Psoas muscle (tissue), 8 donors: ENCODE data around the gene SLC30A2. TPM values are rescaled to one million over a fixed set of nuclear protein-coding genes. Genes with fewer than 3 reads are reported as not detected.

ENCODE experiments used
- ATAC-seq, 4 donors: fragments of 200-7000 bp; cut with Tn5 transposase; one replicate each; pipeline ENCODE4 v1.9.1; 2020; ENCODE audit warnings: moderate library complexity in 3 of 4, mild to moderate bottlenecking in 2 of 4
- DNase-seq, 2 donors: peaks; one replicate each; pipeline ENCODE4 v3.0.0-alpha.2; 2020
- H3K27ac ChIP-seq: fragments of 200-600 bp; one replicate; pipeline ENCODE4 v1.8.0; 2022
- H3K27me3 ChIP-seq, 3 donors: fragments of 200-600 bp in 1 of 3; one replicate each; pipeline versions ENCODE4 v1.6.1 to v1.8.0; 2013 to 2022; ENCODE audit warnings: low read length in 2 of 3, mild to moderate bottlenecking in 2 of 3, moderate library complexity in 1 of 3; ENCODE audit not compliant: insufficient read depth in 3 of 3
- H3K36me3 ChIP-seq, 2 donors: fragments of 200-600 bp in 1 of 2; one replicate each; pipeline versions ENCODE4 v1.6.1 to v1.8.0; 2013 to 2022; ENCODE audit warnings: low read depth in 1 of 2, mild to moderate bottlenecking in 1 of 2, moderate library complexity in 1 of 2; ENCODE audit not compliant: insufficient read depth in 1 of 2
- H3K4me1 ChIP-seq: fragments of 200-600 bp; one replicate; pipeline ENCODE4 v1.8.0; 2022
- H3K4me3 ChIP-seq: fragments of 200-600 bp; one replicate; pipeline ENCODE4 v1.8.0; 2022; ENCODE audit warnings: mild to moderate bottlenecking
- H3K9me3 ChIP-seq: fragments of 200-600 bp; one replicate; pipeline ENCODE4 v1.8.0; 2022
- WGBS, 3 donors: extraction: QIAGEN DNeasy Blood & Tissue Kit; methylation state at CpG; one replicate each; pipeline versions ENCODE4 v1.1.6 to v1.1.7; 2013; 5-methylcytosine and 5-hydroxymethylcytosine counted together
- intact Hi-C, 2 donors: fragments of 100-400 bp; cut with DNase I; formaldehyde crosslinking; loops; one replicate each; pipeline versions ENCODE4 v1.11.0 to v1.14.2; 2022
- polyA plus RNA-seq, 3 donors: library from polyadenylated mRNA; stranded (reverse); fragments of 200-250 nt; gene quantifications; one replicate each; pipeline ENCODE4 v1.2.3, GENCODE V29; 2013
- total RNA-seq, 4 donors: library from RNA; stranded (reverse); fragmentation: NEBNext Ultra II Directional in 2 of 4; extraction: Animal tissue kit (Norgen Biotek cat#: 25700) in 2 of 4; gene quantifications; one replicate each; pipeline versions ENCODE4 v1.2.1 to v1.2.4, GENCODE V29; 2021 to 2023
- TF ChIP-seq, protein P1 (sequence below): fragments of 200-600 bp; IDR thresholded peaks from one replicate; pipeline ENCODE4 v1.8.0; 2022; ENCODE audit warnings: antibody characterized with exemption
- donor health status: healthy with polysubstance abuse.
- donor health status: DM: no; HTN: no; CAD: no; lungs with moderate emphysema.
- donor health status: Bipolar disorder and iron deficiency.
- donor health status: healthy.
- donor health status: DM: yes; HTN: yes; CAD: no.
- donor health status: DM: no; HTN: no; CAD: no.
- donor health status: DM: no; HTN: no; CAD: no.
- donor health status: DM: yes; HTN: yes; CAD: no.

SLC30A2 gene
- total and polyA plus RNA-seq, 7 donors = 0.21 to 7.8 (median 1.2) TPM

DNA sequence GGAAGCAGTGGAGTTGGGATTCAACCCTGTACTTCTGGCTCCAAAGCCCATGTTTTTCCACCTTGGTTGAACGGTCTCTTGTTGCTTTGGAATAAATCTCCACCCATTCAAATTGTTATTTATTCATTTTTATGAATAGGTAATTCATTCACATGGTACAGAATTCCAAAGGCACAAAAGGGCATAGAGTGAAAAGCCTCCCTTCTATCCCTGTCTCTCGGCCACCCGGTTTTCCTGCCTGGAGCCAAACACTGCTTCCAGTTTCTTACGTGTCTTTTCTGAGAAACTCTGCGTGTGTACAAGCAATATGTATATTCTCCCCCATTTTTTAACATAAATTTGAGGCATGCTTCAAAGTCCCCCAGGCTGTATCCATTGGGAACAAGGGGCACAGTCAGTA is 20.4 kb downstream of the SLC30A2 start:
- H3K4me1 ChIP-seq = peaks cover 26% of the 10 kb centered on the region
- 52 to 60% (median 52%) methylated on average over 5 of the region's 5 CpGs for WGBS, 3 donors
- ATAC-seq (no peak), DNase-seq (no peak)
- H3K4me3 ChIP-seq = no peak overlapping the region
- TF ChIP-seq, protein P1, sequence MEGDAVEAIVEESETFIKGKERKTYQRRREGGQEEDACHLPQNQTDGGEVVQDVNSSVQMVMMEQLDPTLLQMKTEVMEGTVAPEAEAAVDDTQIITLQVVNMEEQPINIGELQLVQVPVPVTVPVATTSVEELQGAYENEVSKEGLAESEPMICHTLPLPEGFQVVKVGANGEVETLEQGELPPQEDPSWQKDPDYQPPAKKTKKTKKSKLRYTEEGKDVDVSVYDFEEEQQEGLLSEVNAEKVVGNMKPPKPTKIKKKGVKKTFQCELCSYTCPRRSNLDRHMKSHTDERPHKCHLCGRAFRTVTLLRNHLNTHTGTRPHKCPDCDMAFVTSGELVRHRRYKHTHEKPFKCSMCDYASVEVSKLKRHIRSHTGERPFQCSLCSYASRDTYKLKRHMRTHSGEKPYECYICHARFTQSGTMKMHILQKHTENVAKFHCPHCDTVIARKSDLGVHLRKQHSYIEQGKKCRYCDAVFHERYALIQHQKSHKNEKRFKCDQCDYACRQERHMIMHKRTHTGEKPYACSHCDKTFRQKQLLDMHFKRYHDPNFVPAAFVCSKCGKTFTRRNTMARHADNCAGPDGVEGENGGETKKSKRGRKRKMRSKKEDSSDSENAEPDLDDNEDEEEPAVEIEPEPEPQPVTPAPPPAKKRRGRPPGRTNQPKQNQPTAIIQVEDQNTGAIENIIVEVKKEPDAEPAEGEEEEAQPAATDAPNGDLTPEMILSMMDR = no peak
- H3K36me3 ChIP-seq = no peaks in the 10 kb centered on the region
- H3K27me3 ChIP-seq = no peaks in the 10 kb centered on the region
- peak overlapping the region; percentile 36 for H3K27ac ChIP-seq
- intact Hi-C loops = no loop called here
- H3K9me3 ChIP-seq = no peaks in the 10 kb centered on the region

DNA sequence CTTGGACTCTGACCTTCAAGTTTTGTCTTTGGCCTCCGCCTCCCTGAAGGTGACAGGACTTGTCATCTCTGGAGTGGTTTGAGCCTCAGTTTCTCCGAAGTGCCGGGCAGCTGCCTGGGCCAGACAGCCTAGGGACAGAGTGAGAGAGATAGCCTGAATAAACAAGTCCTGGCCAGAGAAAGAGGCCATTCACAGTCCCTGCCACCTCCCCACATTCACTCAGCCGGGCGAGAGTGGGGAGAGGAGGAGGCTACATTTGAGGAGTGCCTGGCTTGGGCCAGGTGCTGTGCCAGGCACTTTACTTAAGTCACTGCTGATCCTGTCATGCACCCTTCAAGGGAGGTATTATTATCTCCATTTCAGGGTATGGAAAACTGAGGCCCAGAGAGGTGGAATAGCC is 20.9 kb downstream of the SLC30A2 start:
- Histone ChIP-seq H3K9me3 (no peaks in the 10 kb centered on the region), H3K27ac (peak overlapping the region; percentile 36), H3K4me3 (no peak overlapping the region), H3K36me3 (no peaks in the 10 kb centered on the region), H3K4me1 (peaks cover 26% of the 10 kb centered on the region), H3K27me3 (no peaks in the 10 kb centered on the region)
- TF ChIP-seq, protein P1 = no peak
- intact Hi-C loops = no loop called here
- DNase-seq (no peak), ATAC-seq (no peak)
- WGBS, 3 donors = 58 to 72% (median 61%) methylated on average over 5 of the region's 5 CpGs

DNA sequence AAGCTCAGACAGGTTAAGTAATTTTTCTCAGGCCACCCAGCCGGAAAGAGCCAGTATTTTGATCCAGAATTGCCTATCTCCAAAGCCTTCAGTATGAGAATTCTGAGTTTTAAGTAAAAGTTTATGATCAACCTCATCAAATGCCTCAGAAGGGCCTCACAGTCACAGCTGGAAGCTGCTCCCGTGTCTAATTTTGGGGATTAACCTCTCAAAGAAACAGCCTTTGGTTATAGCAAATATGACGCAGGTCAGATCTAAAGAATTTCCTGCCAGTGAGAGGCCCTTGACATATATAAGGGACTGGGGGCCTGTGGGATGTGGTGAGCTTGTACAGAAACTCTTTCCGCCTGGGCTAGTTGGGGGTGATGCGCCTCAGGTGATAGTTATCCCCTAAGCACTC is 22.1 kb downstream of the SLC30A2 start:
- WGBS, 3 donors = 67 to 74% (median 71%) methylated on average over 5 of the region's 5 CpGs
- Histone ChIP-seq H3K36me3 (no peaks in the 10 kb centered on the region), H3K27ac (peak overlapping the region; percentile 36), H3K9me3 (no peaks in the 10 kb centered on the region), H3K27me3 (no peaks in the 10 kb centered on the region), H3K4me1 (peaks cover 26% of the 10 kb centered on the region), H3K4me3 (no peak overlapping the region)
- DNase-seq = no peak
- TF ChIP-seq, protein P1 = no peak
- ATAC-seq = no peak
- intact Hi-C loops = no loop called here

DNA sequence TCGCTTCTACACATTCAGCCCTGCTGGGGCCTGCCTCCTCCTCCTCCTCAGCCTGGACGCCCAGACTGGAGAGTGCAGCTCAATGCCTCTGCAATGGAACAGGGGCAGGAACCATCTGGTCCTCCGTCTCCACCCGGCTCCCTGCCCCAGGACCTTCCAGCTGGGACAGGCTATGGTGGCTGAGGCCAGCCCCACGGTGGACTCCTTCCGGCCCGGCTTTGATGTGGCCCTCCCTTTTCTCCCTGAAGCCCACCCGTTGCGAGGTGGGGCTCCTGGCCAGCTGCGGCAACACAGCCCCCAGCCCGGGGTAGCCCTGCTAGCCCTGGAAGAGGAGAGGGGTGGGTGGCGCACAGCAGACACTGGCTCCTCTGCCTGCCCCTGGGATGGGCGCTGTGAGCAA is 22.9 kb downstream of the SLC30A2 start:
- Histone ChIP-seq H3K9me3 (no peaks in the 10 kb centered on the region), H3K4me1 (peaks cover 30% of the 10 kb centered on the region), H3K4me3 (peak overlapping the region; percentile 9), H3K27ac (peak overlapping the region; percentile 73), H3K27me3 (no peaks in the 10 kb centered on the region), H3K36me3 (no peaks in the 10 kb centered on the region)
- ATAC-seq (peak in 2 of 4 donors; percentile 2 to 16), DNase-seq (no peak)
- TF ChIP-seq, protein P1 = no peak
- intact Hi-C loops = no loop called here
- 46 to 55% (median 48%) methylated on average over 13 of the region's 13 CpGs for WGBS, 3 donors

DNA sequence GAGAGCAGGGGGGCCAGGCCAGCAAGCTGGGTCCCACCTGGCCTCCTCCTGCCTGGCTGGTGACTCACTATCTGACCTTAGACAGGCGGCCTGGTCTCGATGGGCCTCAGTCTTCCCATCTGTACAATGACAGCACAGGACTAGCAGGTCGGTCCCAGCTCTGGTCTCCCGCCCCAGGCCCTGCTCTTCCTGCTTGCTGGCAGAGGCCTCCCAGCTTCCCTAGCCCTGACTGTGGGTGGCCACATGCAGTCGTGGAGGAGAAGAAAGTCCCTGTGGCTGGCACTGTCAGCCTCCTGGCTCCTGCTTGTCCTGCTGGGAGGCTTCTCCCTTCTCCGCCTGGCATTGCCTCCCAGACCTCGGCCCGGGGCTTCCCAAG is 23.5 kb downstream of the SLC30A2 start:
- TF ChIP-seq, protein P1 = no peak
- intact Hi-C loops = no loop called here
- Histone ChIP-seq H3K9me3 (no peaks in the 10 kb centered on the region), H3K27ac (peak overlapping the region; percentile 73), H3K36me3 (no peaks in the 10 kb centered on the region), H3K4me1 (peaks cover 34% of the 10 kb centered on the region), H3K27me3 (no peaks in the 10 kb centered on the region), H3K4me3 (peak overlapping the region; percentile 9)
- ATAC-seq (peak; percentile 31 to 39 (median 34)), DNase-seq (no peak)
- 21 to 36% (median 28%) methylated on average over 8 of the region's 8 CpGs for WGBS, 3 donors
